D721Med (cell line): Measurements from ENCODE around the gene GIMAP8.

ENCODE experiments used
- DNase-seq: peaks from one replicate; pipeline ENCODE4 v3.0.0; 2011; ENCODE audit warnings: low spot score; ENCODE audit not compliant: insufficient read length
- FAIRE-seq: peaks from 2 replicates; lab custom pipeline; 2011; peaks lifted over from hg19 to GRCh38; lab: Jason Lieb, UNC
- CTCF ChIP-seq: IDR thresholded peaks from 2 replicates; pipeline ENCODE4 v1.5.1; 2012; ENCODE audit warnings: mild to moderate bottlenecking, control low read depth; ENCODE audit not compliant: insufficient read depth; ENCODE audit errors: missing control alignments

Gene GIMAP8

GRCh38 chr7:150503581-150503980, 53.2 kb downstream of the GIMAP8 start:
- no peak for FAIRE-seq
- no peak for DNase-seq
- no peak for TF ChIP-seq CTCF

- DNase-seq (no peak), FAIRE-seq (no peak)
- TF ChIP-seq CTCF = no peak
These were observed 57.6 kb downstream of the GIMAP8 start for GRCh38 chr7:150507947-150508602.

GRCh38 chr7:150511048-150511447, 60.6 kb downstream of the GIMAP8 start:
- no peak for TF ChIP-seq CTCF
- DNase-seq = no peak
- no peak for FAIRE-seq

GRCh38 chr7:150513758-150514157, 63.3 kb downstream of the GIMAP8 start:
- DNase-seq = no peak
- FAIRE-seq = no peak

GRCh38 chr7:150514748-150515222, 64.4 kb downstream of the GIMAP8 start, which contains the start of gene GIMAP7:
Gene GIMAP7, plus strand, starts transcription at chr7:150514872. Its CDS starts 5,103 bp downstream, at chr7:150519975.
- FAIRE-seq = no peak
- DNase-seq = no peak
- TF ChIP-seq CTCF = no peak

More at GRCh38 chr7:150513758-150514157, 63.3 kb downstream of the GIMAP8 start:
- TF ChIP-seq CTCF = no peak

- FAIRE-seq = no peak
- TF ChIP-seq CTCF = no peak
- no peak for DNase-seq
These were observed 65.1 kb downstream of the GIMAP8 start for GRCh38 chr7:150515248-150516147.
